Glutamatergic neuron (in vitro differentiated cells): ENCODE results near the gene AATK. TPM values are rescaled to one million over a fixed set of nuclear protein-coding genes. Genes with fewer than 3 reads are reported as not detected.

ENCODE experiments used
- DNase-seq: peaks from one replicate; pipeline ENCODE4 v3.0.0; 2022
- H3K27ac Mint-ChIP-seq: one replicate; pipeline ENCODE4 v1.8.0; 2020; ENCODE audit warnings: mild to moderate bottlenecking, mixed read lengths, inconsistent platforms; ENCODE audit not compliant: unreplicated experiment
- H3K27me3 Mint-ChIP-seq: one replicate; pipeline ENCODE4 v1.8.0; 2020; ENCODE audit warnings: mild to moderate bottlenecking, moderate library complexity, mixed read lengths, inconsistent platforms; ENCODE audit not compliant: unreplicated experiment
- H3K36me3 Mint-ChIP-seq: one replicate; pipeline ENCODE4 v1.8.0; 2020; ENCODE audit warnings: mild to moderate bottlenecking, mixed read lengths, inconsistent platforms; ENCODE audit not compliant: unreplicated experiment
- H3K4me1 Mint-ChIP-seq: one replicate; pipeline ENCODE4 v1.8.0; 2020; ENCODE audit warnings: mild to moderate bottlenecking, low read depth, mixed read lengths, inconsistent platforms; ENCODE audit not compliant: unreplicated experiment
- H3K4me3 Mint-ChIP-seq: one replicate; pipeline ENCODE4 v1.8.0; 2020; ENCODE audit warnings: mild to moderate bottlenecking, mixed read lengths, inconsistent platforms; ENCODE audit not compliant: unreplicated experiment
- H3K9me3 Mint-ChIP-seq: one replicate; pipeline ENCODE4 v1.8.0; 2020; ENCODE audit warnings: mild to moderate bottlenecking, moderate library complexity, mixed read lengths, inconsistent platforms; ENCODE audit not compliant: unreplicated experiment
- total RNA-seq: library from RNA; stranded (reverse); fragmentation: NEBNext Ultra II Directional; extraction: Animal tissue kit (Norgen Biotek cat#: 25700); gene quantifications from one replicate; pipeline ENCODE4 v1.2.1, GENCODE V29; 2021; ENCODE audit not compliant: unreplicated experiment
- TF ChIP-seq, protein P1 (sequence below): fragments of 200-600 bp; sonication (generic); IDR thresholded peaks from one replicate; pipeline ENCODE4 v1.5.0; 2021; ENCODE audit not compliant: partially characterized antibody, unreplicated experiment

AATK gene
- total RNA-seq, 1 donor from 2014 or later: 27.0 TPM

GRCh38 chr17:81195941-81196495, 30.0 kb upstream of the AATK start:
- DNase-seq: no peak
- no peaks in the 10 kb centered on the region for H3K36me3 Mint-ChIP-seq
- H3K27me3 Mint-ChIP-seq: peaks cover 1% of the 10 kb centered on the region
- TF ChIP-seq, protein P1, sequence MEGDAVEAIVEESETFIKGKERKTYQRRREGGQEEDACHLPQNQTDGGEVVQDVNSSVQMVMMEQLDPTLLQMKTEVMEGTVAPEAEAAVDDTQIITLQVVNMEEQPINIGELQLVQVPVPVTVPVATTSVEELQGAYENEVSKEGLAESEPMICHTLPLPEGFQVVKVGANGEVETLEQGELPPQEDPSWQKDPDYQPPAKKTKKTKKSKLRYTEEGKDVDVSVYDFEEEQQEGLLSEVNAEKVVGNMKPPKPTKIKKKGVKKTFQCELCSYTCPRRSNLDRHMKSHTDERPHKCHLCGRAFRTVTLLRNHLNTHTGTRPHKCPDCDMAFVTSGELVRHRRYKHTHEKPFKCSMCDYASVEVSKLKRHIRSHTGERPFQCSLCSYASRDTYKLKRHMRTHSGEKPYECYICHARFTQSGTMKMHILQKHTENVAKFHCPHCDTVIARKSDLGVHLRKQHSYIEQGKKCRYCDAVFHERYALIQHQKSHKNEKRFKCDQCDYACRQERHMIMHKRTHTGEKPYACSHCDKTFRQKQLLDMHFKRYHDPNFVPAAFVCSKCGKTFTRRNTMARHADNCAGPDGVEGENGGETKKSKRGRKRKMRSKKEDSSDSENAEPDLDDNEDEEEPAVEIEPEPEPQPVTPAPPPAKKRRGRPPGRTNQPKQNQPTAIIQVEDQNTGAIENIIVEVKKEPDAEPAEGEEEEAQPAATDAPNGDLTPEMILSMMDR: no peak
- no peak overlapping the region for H3K4me3 Mint-ChIP-seq
- peaks cover 3% of the 10 kb centered on the region for H3K4me1 Mint-ChIP-seq
- peaks cover 3% of the 10 kb centered on the region for H3K9me3 Mint-ChIP-seq
- H3K27ac Mint-ChIP-seq: no peak overlapping the region

- no peak for DNase-seq
- no peak overlapping the region for H3K27ac Mint-ChIP-seq
- H3K36me3 Mint-ChIP-seq: no peaks in the 10 kb centered on the region
- no peak overlapping the region for H3K4me3 Mint-ChIP-seq
- peaks cover 1% of the 10 kb centered on the region for H3K9me3 Mint-ChIP-seq
- TF ChIP-seq, protein P1: no peak
- no peaks in the 10 kb centered on the region for H3K4me1 Mint-ChIP-seq
- H3K27me3 Mint-ChIP-seq: peaks cover 1% of the 10 kb centered on the region
These were observed 29.2 kb upstream of the AATK start for GRCh38 chr17:81194941-81195901.

DNA sequence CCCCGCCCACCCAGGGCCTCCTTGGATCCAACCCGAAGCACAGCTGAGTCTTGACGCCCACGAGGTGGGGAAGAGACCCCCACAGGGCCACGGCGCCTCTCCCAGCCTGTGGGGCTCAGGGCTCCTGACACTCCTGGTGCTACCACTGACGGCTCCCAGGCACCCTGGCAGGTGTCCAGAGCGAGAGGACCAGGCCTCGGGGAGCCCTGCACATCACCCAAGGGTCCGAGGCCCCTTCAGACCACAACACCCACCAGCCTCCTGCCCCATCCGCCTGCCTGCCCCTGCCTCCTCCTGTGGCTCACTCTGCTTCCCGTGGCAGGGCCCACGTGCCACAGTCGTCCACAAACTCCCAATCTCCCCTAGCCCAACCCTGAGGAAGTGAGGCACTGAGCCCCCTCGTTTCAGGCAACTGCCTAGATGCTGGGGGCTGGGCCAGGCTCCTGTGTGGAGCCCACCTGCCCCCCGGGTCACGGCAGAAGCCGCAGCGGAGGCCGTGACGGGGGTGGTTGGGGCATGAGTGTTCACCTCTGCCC, 28.3 kb upstream of the AATK start:
- TF ChIP-seq, protein P1: no peak
- H3K27me3 Mint-ChIP-seq: peaks cover 1% of the 10 kb centered on the region
- no peak overlapping the region for H3K27ac Mint-ChIP-seq

DNA sequence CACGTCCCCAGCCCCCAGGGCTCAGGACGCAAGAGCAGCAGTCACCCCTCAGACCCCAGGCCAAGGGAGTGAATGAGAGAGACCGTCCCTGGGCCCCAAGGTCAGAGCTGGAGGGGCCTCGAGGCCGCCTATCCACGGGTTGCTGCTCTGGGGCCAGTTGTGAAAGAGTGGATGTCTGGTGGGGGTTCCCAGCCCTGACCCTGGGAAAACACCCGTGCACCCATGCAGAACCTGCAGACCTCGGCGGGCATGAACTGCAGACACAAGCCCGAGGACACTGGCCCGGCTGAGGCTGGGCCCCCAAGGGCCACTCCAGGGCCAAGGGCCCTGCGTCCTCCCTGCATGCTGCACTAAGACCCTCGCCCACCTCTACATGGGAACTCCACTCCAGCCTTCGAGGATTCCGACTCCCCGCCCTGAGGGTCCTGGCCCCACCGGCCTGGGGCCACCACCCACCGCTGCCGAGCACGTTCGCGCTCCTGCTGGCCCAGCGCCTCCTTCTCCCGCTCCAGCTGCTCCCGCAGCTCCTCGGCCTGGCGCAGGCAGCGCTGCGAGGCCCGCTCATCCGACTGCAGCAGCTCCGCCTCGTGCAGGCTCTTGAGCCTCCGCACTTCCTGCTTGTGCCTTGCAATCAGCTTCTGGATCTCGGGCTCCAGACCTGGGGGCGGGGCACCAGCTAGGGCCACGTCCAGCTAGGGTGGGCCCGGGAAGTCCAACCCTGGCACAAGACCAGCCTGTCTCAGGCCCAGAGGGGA, 27.6 kb upstream of the AATK start:
- TF ChIP-seq, protein P1: no peak
- peaks cover 1% of the 10 kb centered on the region for H3K27me3 Mint-ChIP-seq
- H3K36me3 Mint-ChIP-seq: no peaks in the 10 kb centered on the region
- no peak for DNase-seq
- H3K4me1 Mint-ChIP-seq: no peaks in the 10 kb centered on the region
- peaks cover 1% of the 10 kb centered on the region for H3K9me3 Mint-ChIP-seq
- H3K27ac Mint-ChIP-seq: no peak overlapping the region
- no peak overlapping the region for H3K4me3 Mint-ChIP-seq

More for the DNA sequence above, 28.3 kb upstream of the AATK start:
- H3K4me1 Mint-ChIP-seq: no peaks in the 10 kb centered on the region
- no peak for DNase-seq
- no peaks in the 10 kb centered on the region for H3K36me3 Mint-ChIP-seq
- peaks cover 1% of the 10 kb centered on the region for H3K9me3 Mint-ChIP-seq
- no peak overlapping the region for H3K4me3 Mint-ChIP-seq
